GM23248 (cell line): ENCODE results near the gene SLX4IP. TPM values are rescaled to one million over a fixed set of nuclear protein-coding genes. Genes with fewer than 3 reads are reported as not detected.
A peak's percentile ranks its signal among the peaks of the same experiment; 100 is the strongest.

ENCODE experiments used
- DNase-seq: peaks from one replicate; pipeline ENCODE4 v3.0.0-alpha.2; 2015
- H2AFZ ChIP-seq: fragments of 200-600 bp; sonication (generic); 2 replicates; pipeline ENCODE4 v1.6.1; 2016; ENCODE audit warnings: antibody characterized with exemption
- H3F3A ChIP-seq: fragments of 200-600 bp; sonication (generic); 2 replicates; pipeline ENCODE4 v1.6.1; 2016; ENCODE audit warnings: mild to moderate bottlenecking, antibody characterized with exemption, mixed run types; ENCODE audit not compliant: insufficient read depth
- H3K27ac ChIP-seq: fragments of 200-600 bp; sonication (generic); 2 replicates; pipeline ENCODE4 v1.5.1; 2016; ENCODE audit warnings: mild to moderate bottlenecking
- H3K27me3 ChIP-seq: fragments of 200-600 bp; sonication (generic); replicated peaks from 2 replicates; pipeline ENCODE4 v1.6.1; 2016; ENCODE audit warnings: mild to moderate bottlenecking; ENCODE audit not compliant: insufficient read depth
- H3K36me3 ChIP-seq: fragments of 200-600 bp; sonication (generic); 2 replicates; pipeline ENCODE4 v1.6.1; 2016; ENCODE audit warnings: low read depth, mild to moderate bottlenecking
- H3K4me1 ChIP-seq: fragments of 200-600 bp; sonication (generic); 2 replicates; pipeline ENCODE4 v1.6.1; 2016; ENCODE audit warnings: mild to moderate bottlenecking; ENCODE audit not compliant: insufficient read depth
- H3K4me2 ChIP-seq: fragments of 200-600 bp; sonication (generic); one replicate; pipeline ENCODE4 v1.6.1; 2016; ENCODE audit warnings: mild to moderate bottlenecking; ENCODE audit not compliant: unreplicated experiment
- H3K4me3 ChIP-seq: fragments of 200-600 bp; sonication (generic); 2 replicates; pipeline ENCODE4 v1.5.1; 2016; ENCODE audit warnings: mild to moderate bottlenecking
- H3K79me2 ChIP-seq: fragments of 200-600 bp; sonication (generic); 2 replicates; pipeline ENCODE4 v1.6.1; 2016; ENCODE audit warnings: mild to moderate bottlenecking; ENCODE audit not compliant: insufficient read depth
- H3K9ac ChIP-seq: fragments of 200-600 bp; sonication (generic); 2 replicates; pipeline ENCODE4 v1.6.1; 2016; ENCODE audit warnings: mild to moderate bottlenecking
- H3K9me2 ChIP-seq: fragments of 200-600 bp; sonication (generic); 2 replicates; pipeline ENCODE4 v1.6.1; 2016; ENCODE audit warnings: mixed run types, mild to moderate bottlenecking, moderate library complexity; ENCODE audit not compliant: insufficient read depth
- H3K9me3 ChIP-seq: fragments of 200-600 bp; sonication (generic); one replicate; pipeline ENCODE4 v1.6.1; 2017; ENCODE audit warnings: low read depth
- H4K20me1 ChIP-seq: fragments of 200-600 bp; sonication (generic); 2 replicates; pipeline ENCODE4 v1.6.0; 2016; ENCODE audit not compliant: insufficient read depth
- EZH2 ChIP-seq: fragments of 200-600 bp; sonication (generic); IDR thresholded peaks from 2 replicates; pipeline ENCODE4 v1.6.1; 2018; ENCODE audit warnings: antibody characterized with exemption, mild to moderate bottlenecking; ENCODE audit not compliant: insufficient read depth, poor library complexity, severe bottlenecking
- EZH2phosphoT487 ChIP-seq: fragments of 200-600 bp; sonication (generic); IDR thresholded peaks from 2 replicates; pipeline ENCODE4 v1.6.1; 2018; ENCODE audit warnings: antibody characterized with exemption, moderate library complexity, mild to moderate bottlenecking, low read depth; ENCODE audit not compliant: insufficient read depth
- WGBS, 2 experiments: methylation state at CpG; one replicate each; pipeline ENCODE4 v1.1.6; 2015 to 2017; ENCODE audit warnings: low lambda C conversion rate in 2 of 2, low coverage in 1 of 2; ENCODE audit errors: missing lambda C conversion rate in 2 of 2; 5-methylcytosine and 5-hydroxymethylcytosine counted together
- in situ Hi-C: fragments of 300-500 bp; cut with MboI; formaldehyde crosslinking; loops from 2 replicates; pipeline ENCODE4 v1.15.0; 2020
- polyA plus RNA-seq: library from polyadenylated mRNA; unstranded; fragments of >200 nt; fragmentation: Nextera tagmentation; extraction: Ambion mirVana; gene quantifications from 2 replicates; pipeline ENCODE4 v1.2.1, GENCODE V29; 2016
- total RNA-seq: library from RNA; depleted of rRNA; stranded (reverse); fragments of >200 nt; shearing (Covaris generic); gene quantifications from 2 replicates; pipeline ENCODE4 v1.2.3, GENCODE V29; 2014

The SLX4IP gene
- total and polyA plus RNA-seq, 2 experiments from 2014 or later: 3.7 to 3.9 TPM

- Histone ChIP-seq H3K9me2 (no peaks in the 10 kb centered on the region), H3K4me2 (no peak overlapping the region), H4K20me1 (no peaks in the 10 kb centered on the region), H3K4me1 (peaks cover 13% of the 10 kb centered on the region), H3K36me3 (no peaks in the 10 kb centered on the region), H2AFZ (no peak overlapping the region), H3F3A (peaks cover 16% of the 10 kb centered on the region), H3K27me3 (no peaks in the 10 kb centered on the region), H3K79me2 (no peaks in the 10 kb centered on the region), H3K4me3 (no peak overlapping the region), H3K27ac (no peak overlapping the region), H3K9me3 (no peaks in the 10 kb centered on the region), H3K9ac (no peak overlapping the region)
- in situ Hi-C loops: loop anchor here (25.0 kb wide), 1 partner anchor 792 kb away; no protein-coding TSS in a partner anchor
- WGBS, 2 experiments: 94 to 96% methylated on average over 6 of the region's 6 CpGs
- no peak for DNase-seq
- TF ChIP-seq EZH2phosphoT487: no peak
- TF ChIP-seq EZH2: no peak
These were observed 35.2 kb downstream of the SLX4IP start for GRCh38 chr20:10470276-10470675.

- Histone ChIP-seq H3K4me2 (no peak overlapping the region), H3K9ac (no peak overlapping the region), H3K36me3 (no peaks in the 10 kb centered on the region), H3K4me3 (no peak overlapping the region), H4K20me1 (no peaks in the 10 kb centered on the region), H3K27ac (no peak overlapping the region), H3K4me1 (peaks cover 23% of the 10 kb centered on the region), H2AFZ (no peak overlapping the region), H3F3A (peaks cover 24% of the 10 kb centered on the region), H3K27me3 (no peaks in the 10 kb centered on the region), H3K79me2 (0 out of 2 replicates have a peak, but pooled peaks cover 8% of the 10 kb centered on the region), H3K9me3 (no peaks in the 10 kb centered on the region), H3K9me2 (no peaks in the 10 kb centered on the region)
- WGBS, 2 experiments: 87 to 93% methylated on average over 2 of the region's 2 CpGs
- DNase-seq: no peak
- no peak for TF ChIP-seq EZH2phosphoT487
- in situ Hi-C loops: loop anchor here (25.0 kb wide), 1 partner anchor 789 kb away; no protein-coding TSS in a partner anchor
These were observed 37.8 kb downstream of the SLX4IP start for GRCh38 chr20:10472871-10473270.

DNA sequence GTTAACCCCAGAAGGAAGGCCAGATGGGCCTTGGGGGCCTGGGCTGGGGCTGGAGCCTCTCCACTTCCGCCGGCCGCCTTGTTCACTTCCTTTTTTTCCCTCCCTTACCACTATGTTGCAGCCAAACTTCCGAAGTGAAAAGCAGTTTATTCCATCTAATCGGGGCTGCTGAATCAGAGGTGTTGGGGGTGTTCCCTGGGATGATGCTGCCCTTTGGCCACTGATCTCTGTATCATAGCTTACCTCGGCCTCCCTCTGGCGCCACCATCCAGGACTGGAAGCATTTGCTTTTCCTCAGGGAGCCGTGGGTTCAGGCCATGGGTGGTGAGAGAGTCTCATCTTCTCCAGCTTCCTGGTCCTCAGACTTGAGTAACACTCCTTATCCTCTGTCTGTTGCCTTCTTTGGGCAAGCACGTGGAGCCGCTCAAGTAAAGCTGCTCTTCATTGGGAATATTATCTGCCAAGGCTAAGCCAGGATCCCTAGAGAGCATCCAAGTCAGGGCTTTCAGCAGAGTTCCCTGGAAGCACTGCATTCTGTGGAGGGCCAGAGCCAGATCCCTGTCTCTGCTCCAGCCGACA lies 39.6 kb downstream of the SLX4IP start:
- Histone ChIP-seq H3K27ac (no peak overlapping the region), H3K9me3 (no peaks in the 10 kb centered on the region), H3K4me1 (peaks cover 13% of the 10 kb centered on the region), H3K79me2 (0 out of 2 replicates have a peak, but pooled peaks cover 8% of the 10 kb centered on the region), H3K4me3 (no peak overlapping the region), H3K36me3 (no peaks in the 10 kb centered on the region), H2AFZ (no peak overlapping the region), H3F3A (peaks cover 17% of the 10 kb centered on the region), H3K4me2 (no peak overlapping the region), H4K20me1 (no peaks in the 10 kb centered on the region), H3K9ac (no peak overlapping the region), H3K27me3 (no peaks in the 10 kb centered on the region), H3K9me2 (no peaks in the 10 kb centered on the region)
- peak; percentile 9 for DNase-seq
- TF ChIP-seq EZH2 (no peak), EZH2phosphoT487 (no peak)
- in situ Hi-C loops: loop anchor here (25.0 kb wide), 1 partner anchor 788 kb away; no protein-coding TSS in a partner anchor
- WGBS, 2 experiments: 50 to 57% methylated on average over 11 of the region's 11 CpGs

DNA sequence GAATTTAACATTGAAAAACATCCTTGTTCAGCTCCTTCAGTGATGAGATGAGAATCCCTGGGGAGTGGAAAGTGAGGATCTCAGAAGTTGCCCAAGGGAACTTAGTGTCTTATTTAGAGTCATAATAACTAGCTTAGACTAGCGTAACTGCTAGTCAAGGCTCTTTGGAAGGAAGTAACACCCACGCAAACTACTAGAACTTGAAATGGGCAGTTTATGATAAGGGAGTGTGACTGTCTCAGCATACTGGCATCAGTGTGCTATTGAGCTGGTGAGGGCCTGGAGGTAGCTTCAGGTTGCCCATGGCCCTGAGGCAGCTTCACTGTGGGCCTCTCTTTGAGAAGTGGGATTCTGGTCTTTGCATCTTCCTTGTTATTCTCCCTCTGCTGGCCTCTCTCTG lies 40.1 kb downstream of the SLX4IP start:
- Histone ChIP-seq H3K4me3 (no peak overlapping the region), H3F3A (peaks cover 17% of the 10 kb centered on the region), H3K4me2 (no peak overlapping the region), H3K27ac (no peak overlapping the region), H3K9me3 (no peaks in the 10 kb centered on the region), H3K36me3 (no peaks in the 10 kb centered on the region), H3K27me3 (no peaks in the 10 kb centered on the region), H3K9ac (no peak overlapping the region), H2AFZ (no peak overlapping the region), H3K9me2 (no peaks in the 10 kb centered on the region), H4K20me1 (no peaks in the 10 kb centered on the region), H3K79me2 (0 out of 2 replicates have a peak, but pooled peaks cover 8% of the 10 kb centered on the region), H3K4me1 (peaks cover 13% of the 10 kb centered on the region)
- TF ChIP-seq EZH2 (no peak), EZH2phosphoT487 (no peak)
- WGBS, 2 experiments: 94 to 100% methylated on average over 2 of the region's 2 CpGs
- in situ Hi-C loops: no loop called here
- no peak for DNase-seq

DNA sequence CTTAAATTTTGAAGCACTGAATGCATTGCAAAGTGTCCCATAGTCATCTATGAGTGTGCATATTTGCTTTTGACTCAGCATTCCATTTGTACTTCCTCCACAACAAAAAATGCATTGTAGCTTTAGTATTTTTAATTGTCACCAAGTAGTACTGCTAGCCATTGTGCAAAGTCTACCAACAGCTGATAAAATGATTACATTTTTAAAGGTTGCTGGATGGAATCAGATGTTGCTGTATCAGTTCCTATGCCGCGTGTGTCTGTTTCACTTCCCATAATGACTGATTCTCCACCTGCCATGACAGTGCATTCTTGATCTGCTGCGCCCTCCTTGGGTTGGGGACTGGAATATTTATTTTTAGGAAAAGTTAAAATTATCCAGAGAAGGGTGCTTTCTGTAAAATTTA lies 41.2 kb downstream of the SLX4IP start:
- H3K9ac ChIP-seq: no peak overlapping the region
- in situ Hi-C loops: no loop called here
- H2AFZ ChIP-seq: no peak overlapping the region
- TF ChIP-seq EZH2phosphoT487 (no peak), EZH2 (no peak)
- no peaks in the 10 kb centered on the region for H3K27me3 ChIP-seq
- peak overlapping the region; percentile 34 for H3K4me2 ChIP-seq
- no peaks in the 10 kb centered on the region for H3K36me3 ChIP-seq
- 0 out of 2 replicates have a peak, but pooled peaks cover 8% of the 10 kb centered on the region for H3K79me2 ChIP-seq
- H3K9me2 ChIP-seq: no peaks in the 10 kb centered on the region
- H3K4me1 ChIP-seq: peaks cover 13% of the 10 kb centered on the region
- WGBS, 2 experiments: 95 to 99% methylated on average over 3 of the region's 3 CpGs
- H3K9me3 ChIP-seq: no peaks in the 10 kb centered on the region
- H3F3A ChIP-seq: peaks cover 17% of the 10 kb centered on the region
- peak overlapping the region; percentile 30 for H3K27ac ChIP-seq
- no peak overlapping the region for H3K4me3 ChIP-seq
- DNase-seq: peak; percentile 60
- H4K20me1 ChIP-seq: no peaks in the 10 kb centered on the region
